ENCODE results near the gene NADK2. TPM values are rescaled to one million over a fixed set of nuclear protein-coding genes. Genes with fewer than 3 reads are reported as not detected.

The NADK2 gene
- total and polyA plus RNA-seq, 11 donors = 10.4 to 41.8 (median 35.8) TPM

- H3K9me3 ChIP-seq = no peaks in the 10 kb centered on the region
- ATAC-seq = no peak
- no peaks in the 10 kb centered on the region for H3K27me3 ChIP-seq
- H3K27ac ChIP-seq = no peak overlapping the region
- intact Hi-C loops (cut with DNase I) = no loop called here
- TF ChIP-seq, protein P1, sequence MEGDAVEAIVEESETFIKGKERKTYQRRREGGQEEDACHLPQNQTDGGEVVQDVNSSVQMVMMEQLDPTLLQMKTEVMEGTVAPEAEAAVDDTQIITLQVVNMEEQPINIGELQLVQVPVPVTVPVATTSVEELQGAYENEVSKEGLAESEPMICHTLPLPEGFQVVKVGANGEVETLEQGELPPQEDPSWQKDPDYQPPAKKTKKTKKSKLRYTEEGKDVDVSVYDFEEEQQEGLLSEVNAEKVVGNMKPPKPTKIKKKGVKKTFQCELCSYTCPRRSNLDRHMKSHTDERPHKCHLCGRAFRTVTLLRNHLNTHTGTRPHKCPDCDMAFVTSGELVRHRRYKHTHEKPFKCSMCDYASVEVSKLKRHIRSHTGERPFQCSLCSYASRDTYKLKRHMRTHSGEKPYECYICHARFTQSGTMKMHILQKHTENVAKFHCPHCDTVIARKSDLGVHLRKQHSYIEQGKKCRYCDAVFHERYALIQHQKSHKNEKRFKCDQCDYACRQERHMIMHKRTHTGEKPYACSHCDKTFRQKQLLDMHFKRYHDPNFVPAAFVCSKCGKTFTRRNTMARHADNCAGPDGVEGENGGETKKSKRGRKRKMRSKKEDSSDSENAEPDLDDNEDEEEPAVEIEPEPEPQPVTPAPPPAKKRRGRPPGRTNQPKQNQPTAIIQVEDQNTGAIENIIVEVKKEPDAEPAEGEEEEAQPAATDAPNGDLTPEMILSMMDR (IDR thresholded peaks at IDR 0.05) = no peak
- H3K4me1 ChIP-seq = peaks cover 0 to 39% (median 20%) of the 10 kb centered on the region in 12 donors
- DNase-seq = no peak
- 32 to 48% (median 41%) methylated on average over 1 of the region's 1 CpG for WGBS, 4 donors
- peaks cover 0 to 75% (median 57%) of the 10 kb centered on the region in 9 donors for H3K36me3 ChIP-seq
- H3K4me3 ChIP-seq = no peak overlapping the region
Measured at GRCh38 chr5:36156619-36157018, 85.1 kb downstream of the NADK2 start.

DNA sequence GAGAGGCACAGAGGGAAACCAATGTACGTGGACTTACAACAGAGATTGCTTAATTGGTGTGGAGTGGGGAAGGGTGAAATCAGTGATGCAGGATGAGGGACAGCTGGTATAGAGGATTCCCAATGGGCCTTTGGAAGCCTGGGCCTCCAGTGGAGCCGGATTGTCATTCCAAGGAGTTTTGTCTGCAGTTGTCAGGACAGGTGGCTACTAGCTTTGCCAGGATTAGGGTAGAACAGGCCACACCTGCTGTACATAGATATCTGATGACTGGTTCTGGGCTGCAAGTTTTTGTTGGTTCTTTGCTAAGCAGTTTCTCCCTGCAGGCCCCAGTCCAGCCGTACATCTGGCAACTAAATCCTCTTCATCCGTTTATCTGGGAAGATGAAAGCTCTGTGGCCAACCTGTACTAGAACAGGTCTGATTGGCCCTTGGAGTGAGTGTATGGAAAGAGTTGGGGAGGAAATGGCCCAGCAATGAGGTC is 85.6 kb downstream of the NADK2 start:
- Histone ChIP-seq H3K4me1 (peaks cover 0 to 41% (median 20%) of the 10 kb centered on the region in 12 donors), H3K4me3 (no peak overlapping the region), H3K36me3 (peaks cover 0 to 71% (median 52%) of the 10 kb centered on the region in 9 donors), H3K9me3 (no peaks in the 10 kb centered on the region), H3K27me3 (no peaks in the 10 kb centered on the region), H3K27ac (no peak overlapping the region)
- 44 to 63% (median 54%) methylated on average over 4 of the region's 4 CpGs for WGBS, 4 donors
- no peak for DNase-seq
- no peak for ATAC-seq
- TF ChIP-seq, protein P1 (IDR thresholded peaks at IDR 0.05) = no peak
- no peak for TF ChIP-seq POLR2A (IDR thresholded peaks at IDR 0.05)
- intact Hi-C loops (cut with DNase I) = no loop called here

DNA sequence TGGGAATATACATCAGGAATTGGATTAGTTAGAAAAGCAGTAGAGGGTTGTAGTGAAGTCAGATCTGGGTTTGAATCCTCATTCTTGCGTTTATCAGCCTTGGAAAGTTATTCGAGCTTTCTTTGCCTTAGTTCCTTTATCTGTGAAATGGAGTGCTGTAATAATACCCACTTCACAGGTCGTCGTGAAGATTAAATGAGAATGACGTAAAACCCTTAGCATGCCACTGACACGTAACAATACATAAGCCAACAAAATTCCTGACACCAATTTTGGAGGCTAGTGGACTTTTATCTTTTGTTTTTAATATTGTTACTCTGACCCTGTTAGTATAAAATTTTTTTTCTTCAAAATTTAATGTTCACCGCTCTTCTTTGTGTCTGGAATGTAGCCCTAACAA is 86.4 kb downstream of the NADK2 start:
- intact Hi-C loops (cut with DNase I) = no loop called here
- Histone ChIP-seq H3K27ac (no peak overlapping the region), H3K4me1 (peaks cover 0 to 49% (median 25%) of the 10 kb centered on the region in 12 donors), H3K36me3 (peaks cover 0 to 62% (median 45%) of the 10 kb centered on the region in 9 donors), H3K27me3 (no peaks in the 10 kb centered on the region), H3K9me3 (no peaks in the 10 kb centered on the region), H3K4me3 (no peak overlapping the region)
- DNase-seq = no peak
- TF ChIP-seq POLR2A (IDR thresholded peaks at IDR 0.05) = no peak
- no peak for ATAC-seq
- WGBS, 4 donors = 64 to 72% (median 69%) methylated on average over 7 of the region's 7 CpGs

- Histone ChIP-seq H3K27me3 (no peaks in the 10 kb centered on the region), H3K4me1 (peaks cover 0 to 56% (median 29%) of the 10 kb centered on the region in 12 donors), H3K4me3 (peak overlapping the region in 2 of 12 donors; percentile 72 to 97), H3K27ac (no peak overlapping the region), H3K36me3 (peaks cover 0 to 46% (median 31%) of the 10 kb centered on the region in 9 donors), H3K9me3 (no peaks in the 10 kb centered on the region)
- TF ChIP-seq, protein P1 (IDR thresholded peaks at IDR 0.05) = no peak
- no peak for TF ChIP-seq POLR2A (IDR thresholded peaks at IDR 0.05)
- DNase-seq = no peak
- ATAC-seq = no peak
- 72 to 81% (median 77%) methylated on average over 4 of the region's 4 CpGs for WGBS, 4 donors
- intact Hi-C loops (cut with DNase I) = loop anchor here in 4 of 10 donors (2.0 to 5.0 kb wide), 3 partner anchors 87 to 1219 kb away; partner anchors contain the start of genes NADK2 (in 3 of the 4) and NUP155 (in 1 of the 4)
Measured at GRCh38 chr5:36153726-36154125, 88.0 kb downstream of the NADK2 start.

DNA sequence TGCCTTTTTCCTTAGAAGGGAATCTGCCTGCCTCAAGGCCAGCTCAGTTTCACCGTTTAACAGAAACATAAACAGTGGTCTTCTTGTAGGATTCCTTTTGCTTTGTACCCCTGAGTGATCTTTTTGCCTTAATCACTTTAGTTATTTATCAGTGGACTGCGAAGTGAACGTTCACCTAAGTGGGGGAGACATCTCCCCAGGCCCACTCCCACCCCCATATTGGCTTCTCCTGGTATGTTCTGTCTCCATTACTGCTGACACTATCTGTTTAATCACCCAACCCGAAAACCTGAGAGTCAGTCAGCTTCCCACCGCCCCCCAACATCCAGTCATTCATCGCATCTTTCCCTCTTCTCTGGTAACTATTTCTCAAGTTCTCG is 88.4 kb downstream of the NADK2 start:
- DNase-seq (no peak), ATAC-seq (no peak)
- Histone ChIP-seq H3K36me3 (peaks cover 0 to 42% (median 26%) of the 10 kb centered on the region in 9 donors), H3K27me3 (no peaks in the 10 kb centered on the region), H3K27ac (no peak overlapping the region), H3K9me3 (no peaks in the 10 kb centered on the region), H3K4me3 (peak overlapping the region in 7 of 12 donors; percentile 72 to 98 (median 94)), H3K4me1 (peaks cover 0 to 56% (median 29%) of the 10 kb centered on the region in 12 donors)
- TF ChIP-seq POLR2A (IDR thresholded peaks at IDR 0.05) = no peak
- intact Hi-C loops (cut with DNase I) = loop anchor here in 4 of 10 donors (2.0 to 5.0 kb wide), 3 partner anchors 88 to 1219 kb away; partner anchors contain the start of genes NADK2 (in 3 of the 4) and NUP155 (in 1 of the 4)
- WGBS, 4 donors = 60 to 69% (median 66%) methylated on average over 7 of the region's 7 CpGs

Data from heart left ventricle (tissue), 16 donors.